Activated CD4-positive, alpha-beta T cell treated with anti-CD3 and anti-CD28 coated beads, Interleukin-2, Interleukin-4, amounts not matched to agents 100 ng/mL and 50 ng/mL, durations not matched to agents 16 hours and 8 hours (primary cell): ENCODE measurements around the gene MBNL2.

Experiments
- DNase-seq: peaks from one replicate; pipeline ENCODE4 v3.0.0-alpha.2; 2020; ENCODE audit warnings: low spot score

Gene MBNL2

GRCh38 chr13:97253581-97254293 is 31.6 kb downstream of the MBNL2 start:
- DNase-seq: no peak

- no peak for DNase-seq
These were observed 32.7 kb downstream of the MBNL2 start for GRCh38 chr13:97254816-97255215.

GRCh38 chr13:97255515-97256021 is 33.4 kb downstream of the MBNL2 start:
- peak; percentile 62 for DNase-seq

DNA sequence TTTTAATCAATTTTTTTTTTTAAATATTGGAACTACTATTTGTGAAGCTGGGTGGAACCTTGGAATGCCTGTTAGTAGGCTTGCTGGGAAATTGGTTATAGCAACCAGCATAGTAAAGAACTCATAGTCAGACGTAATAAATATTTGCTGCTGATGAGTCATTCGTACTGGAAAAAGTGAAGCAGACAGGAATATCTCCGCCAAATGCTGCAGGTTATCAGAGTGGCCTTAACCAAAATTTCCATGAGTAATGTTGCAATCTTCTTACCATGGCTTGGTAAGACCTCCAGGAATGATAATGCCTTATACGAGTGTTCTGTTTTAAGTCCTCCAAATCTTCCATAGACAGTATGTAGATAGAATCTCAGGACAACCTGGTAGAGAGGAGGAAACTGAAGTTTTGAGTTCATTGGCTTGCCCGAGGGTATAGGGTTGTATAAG is 34.2 kb downstream of the MBNL2 start:
- DNase-seq: peak; percentile 53

GRCh38 chr13:97257228-97257755 is 35.2 kb downstream of the MBNL2 start:
- no peak for DNase-seq

DNA sequence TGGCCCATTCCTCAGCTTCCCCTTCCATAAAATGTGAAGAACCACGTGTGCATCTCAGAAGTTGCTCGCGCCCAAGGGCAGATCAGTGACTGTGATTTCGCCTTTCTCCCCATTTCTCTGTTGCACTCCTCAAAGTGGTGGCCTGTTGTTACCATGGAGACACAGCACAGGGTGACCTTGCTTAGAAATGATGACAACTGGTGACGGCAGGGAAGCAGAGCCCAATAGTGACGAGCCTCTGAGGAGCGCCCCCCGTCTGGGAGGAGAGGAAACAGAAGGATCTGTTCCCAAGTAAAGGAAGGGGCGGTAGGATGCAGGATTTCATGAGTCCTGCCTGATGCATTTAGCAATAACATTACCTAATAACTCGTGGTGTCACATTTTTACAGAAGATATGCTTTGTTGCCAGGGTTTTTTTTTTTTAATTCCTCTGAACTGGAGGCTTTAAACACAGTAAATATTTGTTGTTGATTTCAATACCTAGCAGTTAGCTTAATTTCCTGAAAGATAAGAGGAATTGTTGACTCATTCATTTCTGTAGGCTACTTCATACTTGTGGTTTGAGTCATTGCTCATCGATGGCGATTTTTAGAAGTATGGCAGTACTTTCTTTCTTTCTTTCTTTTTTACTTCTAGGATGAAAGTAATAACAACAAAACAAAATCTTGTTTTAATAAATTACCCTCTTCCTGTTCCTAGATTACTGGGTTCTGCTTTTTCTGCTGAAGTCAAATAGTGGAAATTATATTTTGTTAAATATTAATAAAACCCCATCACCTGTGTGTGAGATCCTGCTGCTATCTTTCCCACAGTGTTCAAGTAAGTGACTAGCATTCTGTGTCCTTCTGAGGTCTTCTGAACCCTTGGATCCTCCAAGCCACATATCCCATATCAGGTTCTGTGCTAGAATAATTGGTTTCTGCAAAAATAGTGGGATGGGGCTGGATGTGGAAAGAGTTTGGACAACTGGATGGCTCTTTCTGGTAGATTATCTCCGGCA is 36.0 kb downstream of the MBNL2 start:
- peak; percentile 76 for DNase-seq

DNA sequence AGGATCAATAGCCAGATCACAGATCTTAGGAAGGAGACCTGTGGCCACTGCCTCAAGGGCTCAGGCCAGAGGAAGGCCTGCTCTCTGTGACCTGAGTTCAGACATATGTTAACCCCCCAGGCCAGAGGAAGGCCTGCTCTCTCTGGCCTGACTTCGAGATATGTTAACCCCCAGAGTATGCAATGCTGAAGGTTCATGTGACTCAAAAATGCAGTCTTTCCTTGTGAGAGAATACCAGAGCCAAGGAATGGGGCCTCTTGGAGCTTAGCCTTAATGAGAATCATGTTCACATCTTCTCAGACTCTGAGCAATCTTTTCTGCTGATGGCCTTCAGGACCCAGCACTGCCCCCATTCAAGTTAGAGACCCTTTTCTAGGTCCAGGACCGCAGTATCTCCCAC is 36.7 kb downstream of the MBNL2 start:
- DNase-seq: no peak

GRCh38 chr13:97259410-97259797 is 37.3 kb downstream of the MBNL2 start:
- no peak for DNase-seq

DNA sequence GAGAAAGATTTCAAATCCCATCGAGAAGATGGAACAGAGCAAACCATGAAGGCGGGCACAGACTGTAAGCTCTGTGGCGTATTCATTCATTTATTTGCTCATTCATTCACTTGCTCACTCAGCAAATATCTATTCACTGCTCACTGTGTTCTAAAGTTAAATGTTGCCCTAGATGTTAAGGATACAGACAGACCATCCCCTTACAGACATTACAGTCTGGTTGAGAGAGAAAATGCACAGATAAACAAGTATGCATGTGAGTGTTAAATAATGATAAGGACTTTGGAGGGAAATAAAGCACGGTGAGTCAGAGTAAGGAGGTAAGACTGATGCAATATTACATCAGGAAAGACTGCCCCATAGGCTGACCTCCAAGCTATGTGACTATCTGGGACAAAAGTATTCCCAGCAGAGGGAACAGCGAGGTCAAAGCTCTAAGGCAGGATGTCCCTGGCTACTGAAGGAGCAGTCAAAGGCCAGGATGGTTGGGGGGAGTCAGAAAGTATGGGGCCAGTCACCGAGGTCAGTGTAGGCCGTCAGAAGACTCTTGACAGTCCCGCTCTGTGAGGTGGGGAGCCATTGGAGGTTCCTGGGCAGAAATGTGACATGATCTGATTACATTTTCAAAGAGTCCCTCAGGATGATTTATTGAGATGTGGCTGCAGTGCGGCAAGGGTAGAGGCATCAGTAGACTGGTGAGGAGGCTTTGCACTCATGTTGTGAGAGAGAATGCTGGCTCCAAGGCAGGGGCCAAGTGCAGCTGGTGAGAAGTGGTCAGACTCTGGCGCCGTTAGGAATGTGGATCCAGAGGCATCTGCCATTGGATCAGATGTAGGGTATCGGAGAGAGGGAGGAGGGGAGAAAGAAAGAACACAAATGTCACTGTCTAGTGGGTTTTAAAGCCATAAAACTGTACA is 37.9 kb downstream of the MBNL2 start:
- no peak for DNase-seq

DNA sequence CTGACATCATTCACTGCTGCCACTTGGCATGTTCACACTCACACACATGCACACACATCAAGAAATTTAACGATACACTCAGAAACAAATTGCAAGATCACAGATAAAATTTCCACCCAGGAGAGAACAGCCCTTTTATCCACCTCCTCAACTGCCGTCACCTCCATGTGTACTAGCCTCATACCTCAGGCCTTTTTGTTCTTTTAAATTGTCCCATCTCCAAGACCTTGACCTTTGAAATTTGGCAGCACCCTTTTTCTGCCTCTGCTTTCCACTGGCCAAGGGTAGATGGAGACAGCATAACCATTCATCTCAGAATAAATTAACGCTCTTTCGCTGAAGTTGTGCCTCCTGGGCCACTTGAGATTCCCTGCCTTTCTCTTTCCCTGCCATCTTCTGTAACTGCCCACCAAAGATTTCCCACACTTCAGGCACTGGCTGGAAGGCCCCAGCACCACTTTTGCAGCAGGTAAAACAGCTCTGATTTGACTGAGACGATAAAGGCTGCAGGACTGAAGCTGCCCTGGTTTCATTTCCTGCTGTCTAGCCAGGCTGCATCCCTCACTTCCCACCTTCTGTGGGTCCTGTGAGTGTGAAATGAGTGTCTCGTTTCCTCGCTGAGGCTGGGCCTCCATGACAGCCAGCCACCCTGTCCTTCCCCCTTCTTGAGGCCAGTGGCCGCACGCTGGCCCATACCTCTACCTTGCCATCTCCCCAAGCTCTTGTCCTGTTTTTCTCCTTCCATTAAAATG is 39.3 kb downstream of the MBNL2 start:
- DNase-seq: peak; percentile 72

GRCh38 chr13:97262058-97262457 is 39.9 kb downstream of the MBNL2 start:
- DNase-seq: peak; percentile 26

DNA sequence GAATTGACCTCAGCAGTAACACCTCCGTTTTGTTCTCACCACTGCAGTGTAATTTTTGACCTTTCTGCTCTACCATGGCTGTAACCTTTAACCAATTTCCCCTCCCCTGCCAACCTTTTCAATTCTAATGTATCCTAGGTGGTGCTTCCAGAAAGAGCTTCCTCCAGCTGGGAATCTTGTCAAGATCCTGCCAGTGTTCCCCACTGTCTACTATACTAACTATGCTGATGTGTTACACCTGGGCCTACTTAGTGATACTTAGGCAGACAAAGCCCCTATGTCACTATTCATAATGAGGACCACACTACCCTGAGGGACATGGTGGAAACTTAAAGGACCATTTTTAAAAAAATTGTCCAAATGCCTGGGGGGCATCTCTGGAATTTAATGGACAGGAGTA is 41.0 kb downstream of the MBNL2 start:
- DNase-seq: no peak

GRCh38 chr13:97264663-97265062 is 42.5 kb downstream of the MBNL2 start:
- no peak for DNase-seq

- no peak for DNase-seq
These were observed 44.2 kb downstream of the MBNL2 start for GRCh38 chr13:97266332-97266731.

GRCh38 chr13:97266772-97267417 is 44.8 kb downstream of the MBNL2 start:
- DNase-seq: no peak

DNA sequence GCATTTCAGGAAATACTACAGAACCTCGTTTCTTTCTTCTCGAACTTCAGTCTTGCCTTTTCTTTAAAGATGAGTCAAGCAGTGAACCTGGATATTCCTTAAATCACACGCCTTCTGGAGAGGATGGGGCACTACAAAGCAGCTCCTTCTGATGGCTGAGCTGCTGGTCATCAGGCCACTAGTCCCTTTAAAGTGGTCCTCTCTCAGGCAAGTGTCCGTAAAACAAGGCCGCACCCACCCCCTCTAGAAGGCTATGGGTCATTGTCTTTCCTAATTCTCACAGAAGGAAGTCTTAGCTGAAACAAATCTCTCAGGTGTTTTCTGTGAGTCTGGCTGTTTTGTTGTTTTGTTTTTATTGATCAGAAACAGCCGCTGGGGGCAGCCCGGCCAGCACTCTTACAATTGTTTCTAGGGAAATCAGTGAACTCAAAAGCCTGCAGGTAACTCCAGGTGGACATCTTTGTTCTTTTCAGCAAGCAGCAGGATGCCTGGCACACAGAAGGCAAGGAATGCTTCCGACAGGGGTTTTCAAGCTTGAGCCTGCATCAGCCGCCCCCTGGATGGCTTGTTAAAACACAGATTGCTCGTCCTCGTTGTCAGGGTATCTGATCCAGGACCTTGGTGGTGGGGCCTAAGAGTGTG is 45.4 kb downstream of the MBNL2 start:
- DNase-seq: no peak

- DNase-seq: no peak
These were observed 46.6 kb downstream of the MBNL2 start for GRCh38 chr13:97268772-97269171.

DNA sequence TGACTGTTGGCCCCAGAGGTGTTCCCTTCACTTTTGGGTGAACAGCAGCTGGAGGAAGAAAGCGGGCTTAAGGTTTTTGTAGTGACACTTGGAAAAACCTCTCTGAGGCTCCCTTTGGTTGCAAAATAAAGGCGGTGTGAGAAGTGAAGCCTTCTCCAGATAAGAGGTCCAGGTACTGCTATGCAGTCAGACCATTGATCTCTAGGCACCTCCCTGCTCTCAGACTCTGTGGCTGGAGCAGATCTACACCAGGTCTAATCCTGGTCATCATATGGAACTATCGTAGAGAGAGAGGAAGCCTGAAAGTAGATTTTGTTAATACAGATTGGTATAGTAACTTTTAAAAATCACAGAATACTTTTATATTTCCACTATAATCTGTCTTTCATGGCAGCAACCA is 47.5 kb downstream of the MBNL2 start:
- no peak for DNase-seq

- DNase-seq: no peak
These were observed 50.4 kb downstream of the MBNL2 start for GRCh38 chr13:97272526-97272925.

DNA sequence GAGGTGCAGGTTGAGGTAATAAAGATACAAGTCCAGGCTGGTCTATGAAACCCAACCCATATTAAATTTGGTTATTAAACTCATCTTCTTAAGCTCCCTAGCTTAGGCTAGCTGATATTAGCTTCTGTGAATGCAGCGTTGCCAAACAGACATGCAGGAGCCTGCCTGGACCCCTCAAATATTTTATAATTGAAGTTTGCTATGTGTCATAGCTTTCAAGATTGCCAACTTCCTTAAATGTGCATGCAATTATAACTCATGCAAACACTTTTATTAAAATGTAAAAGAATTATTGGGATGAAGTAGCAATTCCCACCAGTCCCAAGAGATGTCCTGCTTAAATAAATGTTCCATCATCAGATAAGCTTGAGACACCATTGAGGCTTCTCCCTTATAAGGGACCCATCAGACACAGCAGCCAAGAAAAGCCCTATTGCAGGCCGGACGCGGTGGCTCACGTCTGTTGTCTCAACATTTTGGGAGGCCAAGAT is 51.3 kb downstream of the MBNL2 start:
- DNase-seq: no peak
